Panc1 (cell line): Measurements from ENCODE around the gene MYO3B. TPM values are rescaled to one million over a fixed set of nuclear protein-coding genes. Genes with fewer than 3 reads are reported as not detected.

ENCODE experiments used
- ATAC-seq: fragments of 200-7000 bp; cut with Tn5 transposase; 2 replicates; pipeline ENCODE4 v1.9.1; 2020; ENCODE audit warnings: mild to moderate bottlenecking, moderate library complexity
- BruUV-seq: library from RNA; stranded (reverse); fragments of 400-500 nt; replicated peaks from 2 replicates; lab custom pipeline; 2021; lab: Mats Ljungman, UMichigan
- CTCF ChIA-PET: fragments of 300-600 bp; sonication (Branson Sonifier 250); formaldehyde crosslinking; loops from one replicate; lab custom pipeline; 2022; ENCODE audit warnings: antibody characterized with exemption; lab: Charles Lee
- POLR2A ChIA-PET: fragments of 300-600 bp; sonication (Branson Sonifier 250); formaldehyde crosslinking; loops from one replicate; lab custom pipeline; 2022; ENCODE audit warnings: antibody characterized with exemption; lab: Charles Lee
- DNase-seq: peaks from one replicate; pipeline ENCODE4 v3.0.0-alpha.2; 2010; ENCODE audit warnings: low read depth, low spot score
- H3K27ac ChIP-seq: 2 replicates; pipeline ENCODE4 v1.5.1; 2011; ENCODE audit warnings: mild to moderate bottlenecking, low read length, inconsistent platforms
- H3K27me3 ChIP-seq: fragments of 200-500 bp; sonication (Bioruptor generic); 2 replicates; pipeline ENCODE4 v1.6.0; 2014; ENCODE audit warnings: low read length, inconsistent platforms; ENCODE audit not compliant: control insufficient read depth, insufficient read depth
- H3K36me3 ChIP-seq: fragments of 200-500 bp; sonication (Bioruptor generic); 2 replicates; pipeline ENCODE4 v1.5.1; 2014; ENCODE audit warnings: inconsistent platforms, mild to moderate bottlenecking, low read length, moderate library complexity; ENCODE audit not compliant: control insufficient read depth, insufficient read depth
- H3K4me1 ChIP-seq: 2 replicates; pipeline ENCODE4 v1.5.1; 2011; ENCODE audit warnings: inconsistent platforms, mild to moderate bottlenecking, low read length, moderate library complexity; ENCODE audit not compliant: control insufficient read depth, insufficient read depth
- H3K4me3 ChIP-seq, 2 experiments: 2 replicates each; pipeline ENCODE4 v1.5.1; 2011 to 2012; ENCODE audit warnings: low read depth in 2 of 2, low read length in 2 of 2, mild to moderate bottlenecking in 2 of 2, inconsistent platforms in 1 of 2, moderate library complexity in 1 of 2
- H3K9me3 ChIP-seq: fragments of 200-500 bp; sonication (Bioruptor generic); 2 replicates; pipeline ENCODE4 v1.5.1; 2014; ENCODE audit warnings: low read depth, mild to moderate bottlenecking, inconsistent platforms, low read length, moderate library complexity; ENCODE audit not compliant: control insufficient read depth, insufficient read depth
- CTCF ChIP-seq: fragments of 450-650 bp; IDR thresholded peaks from 2 replicates; pipeline ENCODE4 v1.5.1; 2017; ENCODE audit warnings: mild to moderate bottlenecking
- POLR2AphosphoS5 ChIP-seq: IDR thresholded peaks from 2 replicates; pipeline ENCODE4 v1.6.1; 2012; ENCODE audit warnings: mild to moderate bottlenecking, low read depth, low read length, moderate library complexity
- REST ChIP-seq, 2 experiments: IDR thresholded peaks; 2 replicates each; pipeline ENCODE4 v1.6.1; 2011 to 2012; ENCODE audit warnings: low read depth in 2 of 2, control low read depth in 1 of 2, low read length in 1 of 2, mild to moderate bottlenecking in 1 of 2, moderate library complexity in 1 of 2; ENCODE audit not compliant: insufficient read depth in 1 of 2
- SIN3A ChIP-seq: IDR thresholded peaks from 2 replicates; pipeline ENCODE4 v1.6.1; 2012; ENCODE audit warnings: low read depth, mild to moderate bottlenecking, low read length, moderate library complexity, borderline replicate concordance; ENCODE audit not compliant: insufficient read depth
- TCF7L2 ChIP-seq: IDR thresholded peaks from 2 replicates; pipeline ENCODE4 v1.6.1; 2011; ENCODE audit warnings: mild to moderate bottlenecking, low read depth, low read length, inconsistent platforms
- in situ Hi-C: cut with HindIII; loops from 2 replicates; pipeline ENCODE4 v1.10.0; 2016; ENCODE audit warnings: low sequenced_read_pairs, low pct_unique_long_range_greater_than_20kb
- intact Hi-C: fragments of 100-400 bp; cut with micrococcal nuclease; formaldehyde crosslinking; loops from one replicate; pipeline ENCODE4 v1.10.0; 2022; ENCODE audit not compliant: unreplicated experiment
- total RNA-seq: library from RNA; stranded (reverse); gene quantifications from one replicate; pipeline ENCODE4 v1.2.1, GENCODE V29; 2021; ENCODE audit not compliant: unreplicated experiment

MYO3B gene
- total RNA-seq, 1 experiment from 2014 or later: 0.05 TPM

GRCh38 chr2:170243118-170243837 lies 65.3 kb downstream of the MYO3B start:
- in situ Hi-C loops: no loop called here
- Histone ChIP-seq H3K4me3 (no peak overlapping the region), H3K36me3 (no peaks in the 10 kb centered on the region), H3K27me3 (peaks cover 13% of the 10 kb centered on the region), H3K27ac (no peak overlapping the region), H3K4me1 (no peaks in the 10 kb centered on the region), H3K9me3 (no peaks in the 10 kb centered on the region)
- intact Hi-C loops: no loop called here
- ChIA-PET POLR2A (no interaction called here), CTCF (interaction anchor here (0.5 kb wide), 1 partner anchor 242 kb away, joined by 3 read pairs; no protein-coding TSS in a partner anchor)
- no peak for ATAC-seq
- DNase-seq: no peak
- no TSS peak for BruUV-seq
- no peak for TF ChIP-seq SIN3A
- TF ChIP-seq TCF7L2: no peak
- no peak for TF ChIP-seq POLR2AphosphoS5
- TF ChIP-seq REST (IDR thresholded peaks at IDR 0.05; ENCODE audit: insufficient read depth in 1 of 2, low read depth in 2 of 2, low read length in 1 of 2): no peak
- TF ChIP-seq CTCF: no peak

DNA sequence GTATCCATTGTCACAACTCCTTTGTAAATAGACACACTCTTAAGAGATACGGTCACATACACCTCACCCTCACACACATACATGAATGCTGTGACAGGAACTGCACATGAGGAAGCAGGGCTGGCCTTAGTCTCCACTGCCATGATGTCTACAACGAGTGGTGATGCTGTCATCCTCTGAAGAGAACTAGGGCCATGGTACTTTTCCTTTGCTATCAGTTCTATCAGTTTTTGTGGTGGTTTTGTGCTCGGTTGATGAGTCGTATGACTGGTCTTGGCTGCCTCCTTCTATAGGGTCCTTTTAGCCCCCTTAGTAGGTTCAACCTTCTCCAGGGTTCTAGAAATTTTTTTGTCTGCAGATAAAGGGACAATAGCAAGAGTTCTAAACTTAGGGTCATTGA lies 66.0 kb downstream of the MYO3B start:
- no peaks in the 10 kb centered on the region for H3K4me1 ChIP-seq
- no peak for TF ChIP-seq REST (IDR thresholded peaks at IDR 0.05; ENCODE audit: insufficient read depth in 1 of 2, low read depth in 2 of 2, low read length in 1 of 2)
- TF ChIP-seq SIN3A: no peak
- TF ChIP-seq POLR2AphosphoS5: no peak
- no peak for TF ChIP-seq CTCF
- H3K9me3 ChIP-seq: no peaks in the 10 kb centered on the region
- no peak overlapping the region for H3K27ac ChIP-seq
- no peaks in the 10 kb centered on the region for H3K36me3 ChIP-seq
- intact Hi-C loops (no loop called here), in situ Hi-C loops (no loop called here)
- DNase-seq (no peak), ATAC-seq (no peak)
- H3K4me3 ChIP-seq: no peak overlapping the region
- H3K27me3 ChIP-seq: peaks cover 13% of the 10 kb centered on the region
- BruUV-seq: no TSS peak
- POLR2A ChIA-PET: no interaction called here
- CTCF ChIA-PET: interaction anchor here (0.5 kb wide), 1 partner anchor 242 kb away, joined by 3 read pairs; no protein-coding TSS in a partner anchor
